Measurements from ENCODE around the gene CAP2. TPM values are rescaled to one million over a fixed set of nuclear protein-coding genes. Genes with fewer than 3 reads are reported as not detected.
A peak's percentile ranks its signal among the peaks of the same experiment; 100 is the strongest.

CAP2 gene
- total and polyA plus RNA-seq, 8 donors, result 0.61 to 78.8 (median 4.2) TPM

GRCh38 chr6:17599877-17600526, 206.6 kb downstream of the CAP2 start, which contains the start of gene FAM8A1:
TSS of gene FAM8A1 (plus strand) at chr6:17600302. CDS start at chr6:17600410, 108 bp downstream.
- H3K36me3 ChIP-seq, result peaks cover 0 to 26% (median 19%) of the 10 kb centered on the region in 4 donors
- peak; percentile 96 to 98 for DNase-seq
- intact Hi-C loops (cut with DNase I; ENCODE audit: low total_unique reads), result no loop called here
- TF ChIP-seq POLR2AphosphoS5 (IDR thresholded peaks at IDR 0.05), result peak; percentile 72 to 91 (median 83)
- TF ChIP-seq POLR2A (IDR thresholded peaks at IDR 0.05), result peak in 1 of 4 donors; percentile 24
- no peak for TF ChIP-seq EP300 (IDR thresholded peaks at IDR 0.05)
- TF ChIP-seq CTCF (IDR thresholded peaks at IDR 0.05), result peak in 5 of 7 experiments; percentile 41 to 65 (median 58)
- no peaks in the 10 kb centered on the region for H3K27me3 ChIP-seq
- peak within 1 kb of the TSS; percentile 93 to 100 (median 97) for H3K27ac ChIP-seq
- no peaks in the 10 kb centered on the region for H3K9me3 ChIP-seq
- peaks cover 12 to 44% (median 33%) of the 10 kb centered on the region in 4 donors for H3K4me1 ChIP-seq
- peak within 1 kb of the TSS; percentile 79 to 97 (median 89) for H3K4me3 ChIP-seq
- 6 to 10% (median 7%) methylated on average over 16 to 42 of the region's 42 CpGs for WGBS, 5 donors

- WGBS, 5 donors, result 0 to 8% (median 1%) methylated on average over 32 to 77 of the region's 77 CpGs
- intact Hi-C loops (cut with DNase I; ENCODE audit: low total_unique reads), result no loop called here
Measured at GRCh38 chr6:17600527-17601385, 207.4 kb downstream of the CAP2 start.

GRCh38 chr6:17601386-17601703, 207.9 kb downstream of the CAP2 start:
- H3K4me3 ChIP-seq, result peak overlapping the region; percentile 79 to 97 (median 89)
- H3K9me3 ChIP-seq, result no peaks in the 10 kb centered on the region
- intact Hi-C loops (cut with DNase I; ENCODE audit: low total_unique reads), result no loop called here
- WGBS, 5 donors, result 4 to 9% (median 7%) methylated on average over 5 of the region's 5 CpGs
- H3K4me1 ChIP-seq, result peaks cover 12 to 44% (median 33%) of the 10 kb centered on the region in 4 donors
- H3K27me3 ChIP-seq, result no peaks in the 10 kb centered on the region
- no peak for TF ChIP-seq POLR2AphosphoS5 (IDR thresholded peaks at IDR 0.05)
- TF ChIP-seq CTCF (IDR thresholded peaks at IDR 0.05), result no peak
- TF ChIP-seq EP300 (IDR thresholded peaks at IDR 0.05), result no peak
- TF ChIP-seq POLR2A (IDR thresholded peaks at IDR 0.05), result no peak
- H3K27ac ChIP-seq, result peak overlapping the region; percentile 93 to 100 (median 97)
- peaks cover 0 to 39% (median 31%) of the 10 kb centered on the region in 4 donors for H3K36me3 ChIP-seq
- no peak for DNase-seq

More at GRCh38 chr6:17600527-17601385, 207.4 kb downstream of the CAP2 start:
- Histone ChIP-seq H3K27me3 (no peaks in the 10 kb centered on the region), H3K4me1 (peaks cover 12 to 44% (median 33%) of the 10 kb centered on the region in 4 donors), H3K9me3 (no peaks in the 10 kb centered on the region), H3K36me3 (peaks cover 0 to 33% (median 25%) of the 10 kb centered on the region in 4 donors), H3K27ac (peak overlapping the region; percentile 93 to 100 (median 97)), H3K4me3 (peak overlapping the region; percentile 79 to 97 (median 89))
- TF ChIP-seq EP300 (IDR thresholded peaks at IDR 0.05), result no peak
- no peak for TF ChIP-seq POLR2AphosphoS5 (IDR thresholded peaks at IDR 0.05)
- no peak for TF ChIP-seq CTCF (IDR thresholded peaks at IDR 0.05)
- no peak for TF ChIP-seq POLR2A (IDR thresholded peaks at IDR 0.05)
- peak; percentile 47 to 81 for DNase-seq

- H3K4me1 ChIP-seq, result peaks cover 12 to 44% (median 33%) of the 10 kb centered on the region in 4 donors
- H3K27me3 ChIP-seq, result no peaks in the 10 kb centered on the region
- TF ChIP-seq POLR2AphosphoS5 (IDR thresholded peaks at IDR 0.05) (no peak), EP300 (IDR thresholded peaks at IDR 0.05) (no peak), CTCF (IDR thresholded peaks at IDR 0.05) (no peak), POLR2A (IDR thresholded peaks at IDR 0.05) (no peak)
- DNase-seq, result no peak
- peaks cover 0 to 49% (median 44%) of the 10 kb centered on the region in 4 donors for H3K36me3 ChIP-seq
- WGBS, 5 donors, result 2 to 15% (median 8%) methylated on average over 1 of the region's 1 CpG
- intact Hi-C loops (cut with DNase I; ENCODE audit: low total_unique reads), result no loop called here
- H3K4me3 ChIP-seq, result no peak overlapping the region
- no peaks in the 10 kb centered on the region for H3K9me3 ChIP-seq
- H3K27ac ChIP-seq, result no peak overlapping the region
Measured at GRCh38 chr6:17602888-17603287, 209.5 kb downstream of the CAP2 start.
